Measurements from ENCODE around the gene SMAD7.

SMAD7 gene

DNA sequence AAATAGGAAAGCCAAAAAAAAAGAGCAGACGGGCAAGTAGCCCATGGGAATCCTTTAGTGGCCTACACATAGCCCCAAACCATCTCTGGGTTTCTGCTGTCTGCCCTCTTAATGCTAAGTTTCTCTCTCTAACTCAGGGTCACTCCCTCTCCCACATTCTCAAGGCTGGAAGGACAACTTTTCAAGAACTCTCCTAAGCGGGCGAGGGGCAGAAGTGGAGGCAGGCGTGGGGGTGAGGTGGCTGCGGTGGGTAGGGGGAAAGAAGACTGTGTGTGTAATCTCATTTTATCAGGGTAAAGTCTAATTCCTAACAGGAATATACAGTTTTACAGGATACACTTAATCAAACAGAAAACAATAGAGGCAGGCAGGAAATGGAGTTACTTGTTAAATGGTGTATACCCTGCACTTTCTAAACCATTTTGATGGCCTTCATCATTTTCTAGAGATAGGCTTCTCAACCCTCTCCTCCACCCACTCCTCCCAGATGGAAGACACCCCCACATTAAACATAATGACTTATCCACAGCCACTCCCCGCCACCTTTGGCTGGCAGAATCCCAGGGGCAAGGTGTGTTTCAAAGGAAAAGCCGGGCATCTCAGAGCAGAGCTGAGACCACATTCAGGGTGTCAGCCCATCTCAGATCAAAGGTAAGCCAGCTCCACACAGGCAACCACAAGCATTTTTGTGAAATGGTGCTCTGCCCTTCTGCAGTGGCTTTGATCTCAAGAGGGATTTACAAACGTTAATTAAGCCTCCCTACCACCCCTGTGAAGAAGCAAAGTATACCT lies 6.8 kb downstream of the SMAD7 start:
- no peak for DNase-seq

GRCh38 chr18:48943333-48943732 lies 7.4 kb downstream of the SMAD7 start:
- no peak for DNase-seq

DNA sequence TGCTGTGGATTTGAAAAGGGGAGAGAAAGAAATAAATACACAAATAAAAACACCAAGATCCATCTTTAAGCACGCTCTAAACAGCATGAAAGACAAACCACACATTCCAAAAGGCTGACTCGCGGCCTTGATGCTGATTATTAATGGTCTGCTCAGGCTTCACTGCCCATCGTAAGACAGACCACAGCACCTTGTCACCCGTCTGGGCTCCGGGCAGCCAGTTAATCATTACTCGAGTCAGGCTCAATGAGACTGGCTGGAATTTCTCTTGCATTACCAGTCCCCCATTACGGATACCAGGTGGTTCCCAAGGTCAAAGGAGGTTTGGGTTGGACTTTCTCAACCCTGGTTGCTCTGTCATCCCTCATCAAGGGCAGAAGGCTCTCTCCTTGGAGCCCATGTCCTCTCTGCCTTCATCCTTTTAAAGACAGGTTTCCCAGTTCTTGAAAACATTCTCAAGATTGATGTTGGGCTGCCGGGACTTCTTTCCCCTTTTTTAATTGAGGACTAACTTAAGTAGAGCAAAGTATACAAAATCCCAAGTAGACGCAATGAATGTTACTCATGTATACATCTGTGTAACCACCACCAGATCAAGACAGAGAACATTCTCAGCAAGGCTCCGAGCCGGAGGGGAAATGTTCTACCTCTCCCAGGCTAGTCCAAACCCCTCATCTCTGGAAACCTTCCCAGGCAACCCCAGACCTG lies 8.1 kb downstream of the SMAD7 start:
- no peak for DNase-seq

DNA sequence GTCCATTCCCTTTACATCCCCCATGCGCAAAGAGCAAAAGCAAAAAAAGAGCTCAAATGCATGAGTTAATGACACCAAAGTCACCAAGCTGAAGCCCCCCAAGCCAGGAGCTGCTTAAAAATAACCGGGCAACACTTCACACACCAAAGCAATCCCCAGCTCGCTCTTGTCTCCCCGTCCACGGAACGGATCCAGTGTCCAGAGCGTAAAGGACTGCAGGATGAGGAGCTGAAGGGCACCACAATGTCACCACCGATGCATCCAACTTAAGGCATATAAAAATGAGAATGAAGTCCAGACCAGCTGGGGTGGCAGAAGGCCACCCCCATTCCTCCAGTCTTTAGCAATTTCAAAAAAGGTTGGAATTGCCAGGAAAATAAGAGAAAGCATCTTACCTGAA lies 8.7 kb downstream of the SMAD7 start:
- DNase-seq: no peak

DNA sequence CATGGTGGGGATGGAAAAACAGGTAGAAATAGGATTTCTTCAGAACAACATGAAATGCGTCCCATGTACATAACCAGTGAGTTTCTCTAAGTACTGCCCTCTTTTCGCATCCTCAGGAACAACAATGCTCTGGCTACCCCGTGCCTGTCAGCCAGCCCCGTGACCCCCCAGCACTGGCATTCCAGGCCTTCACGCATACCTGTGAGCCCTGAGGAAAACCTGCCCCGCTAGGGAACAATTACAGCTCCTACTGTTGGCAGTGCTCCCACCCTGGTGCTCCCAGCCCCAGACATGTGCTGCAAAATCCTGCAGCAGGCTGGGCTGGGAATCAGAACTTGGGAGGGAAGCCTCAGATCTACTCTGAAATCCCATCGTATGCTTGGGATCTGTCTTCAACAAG lies 9.1 kb downstream of the SMAD7 start:
- no peak for DNase-seq

GRCh38 chr18:48940854-48941611 lies 9.7 kb downstream of the SMAD7 start:
- DNase-seq: peak; percentile 73

DNA sequence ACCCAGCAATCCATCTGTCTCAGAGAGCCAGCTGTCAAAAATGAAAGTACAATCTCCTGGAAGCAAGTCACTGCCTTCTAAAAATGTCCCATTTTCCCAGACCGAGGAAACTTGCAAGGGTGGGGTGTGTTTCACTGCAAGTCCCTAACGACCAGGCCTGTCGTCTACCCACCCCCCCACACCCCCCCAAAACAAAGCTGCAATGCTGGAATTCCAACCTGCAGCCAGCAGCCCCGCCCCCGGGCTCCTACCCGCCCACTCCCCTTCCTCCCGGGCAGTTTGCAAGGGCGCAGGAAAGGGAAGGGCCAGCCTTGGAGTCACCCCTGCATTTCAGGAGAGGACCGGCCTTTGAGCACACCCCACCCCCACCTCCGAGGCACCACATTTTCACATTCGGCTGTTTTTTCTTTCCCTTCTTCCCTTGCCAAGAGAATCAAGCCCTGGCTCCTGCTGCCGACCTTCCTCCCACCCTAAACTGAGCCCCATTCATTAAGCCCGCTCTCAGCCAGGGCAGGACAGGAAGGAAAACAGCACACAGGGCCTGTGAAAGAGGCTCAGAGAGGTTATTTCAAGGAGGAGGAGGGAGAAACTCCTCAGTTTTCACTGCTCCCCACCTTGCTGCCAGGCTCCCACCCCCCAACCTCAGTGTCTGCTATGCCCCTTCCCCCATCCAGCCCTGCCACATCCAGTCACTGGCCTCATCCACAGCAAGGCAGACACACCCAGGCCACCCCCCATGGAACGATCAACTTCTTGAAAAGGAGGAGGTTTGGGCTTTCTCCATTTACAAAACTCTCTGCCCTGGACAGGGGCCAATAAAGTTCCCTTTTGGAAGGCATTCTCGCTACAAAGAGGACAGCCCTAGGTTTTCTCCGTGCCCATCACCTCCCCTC lies 11.3 kb downstream of the SMAD7 start:
- DNase-seq: no peak

GRCh38 chr18:48938827-48939204 lies 11.9 kb downstream of the SMAD7 start:
- DNase-seq: no peak

DNA sequence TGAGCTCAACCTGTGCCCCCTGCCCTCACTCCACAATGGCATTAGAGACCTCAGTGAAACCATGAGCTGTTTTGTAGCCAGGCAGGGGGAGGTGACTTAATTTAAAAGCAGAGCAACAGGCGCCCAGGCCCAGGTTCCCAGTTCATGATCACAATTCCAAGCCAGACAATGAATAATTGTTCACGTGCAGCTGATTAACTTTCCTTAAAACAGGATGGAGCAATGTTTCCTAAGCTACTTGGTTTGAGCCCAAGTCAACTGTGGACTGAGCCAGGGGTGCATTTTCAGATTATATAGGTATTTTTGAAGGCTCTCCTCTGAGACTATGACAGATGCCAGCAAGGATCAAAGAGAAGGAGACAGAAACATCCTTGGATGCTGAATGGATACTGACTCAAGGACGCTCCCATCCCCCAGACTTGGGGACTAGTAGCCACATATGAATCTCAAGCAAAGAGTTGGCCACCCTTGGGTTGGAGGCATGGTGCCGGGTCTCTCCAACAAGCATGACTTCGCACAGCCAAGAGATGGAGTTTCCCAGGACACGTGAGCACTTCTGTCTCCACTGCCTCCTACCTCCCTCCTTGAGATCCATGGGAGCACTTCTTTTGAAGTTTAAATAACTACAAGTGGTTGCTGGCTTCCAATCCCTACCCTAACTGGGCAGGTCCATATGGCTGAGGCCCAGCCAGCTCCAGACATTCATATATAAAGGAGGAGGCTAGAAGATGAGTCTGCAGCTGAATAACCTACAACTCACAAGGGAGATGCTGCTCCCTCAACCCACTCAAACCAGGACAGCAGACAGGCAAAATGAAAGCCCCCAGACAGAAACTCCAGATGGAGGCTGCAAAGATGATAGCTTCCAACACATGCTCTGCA lies 12.7 kb downstream of the SMAD7 start:
- DNase-seq: no peak

GRCh38 chr18:48935433-48935774 lies 15.4 kb downstream of the SMAD7 start:
- DNase-seq: no peak

DNA sequence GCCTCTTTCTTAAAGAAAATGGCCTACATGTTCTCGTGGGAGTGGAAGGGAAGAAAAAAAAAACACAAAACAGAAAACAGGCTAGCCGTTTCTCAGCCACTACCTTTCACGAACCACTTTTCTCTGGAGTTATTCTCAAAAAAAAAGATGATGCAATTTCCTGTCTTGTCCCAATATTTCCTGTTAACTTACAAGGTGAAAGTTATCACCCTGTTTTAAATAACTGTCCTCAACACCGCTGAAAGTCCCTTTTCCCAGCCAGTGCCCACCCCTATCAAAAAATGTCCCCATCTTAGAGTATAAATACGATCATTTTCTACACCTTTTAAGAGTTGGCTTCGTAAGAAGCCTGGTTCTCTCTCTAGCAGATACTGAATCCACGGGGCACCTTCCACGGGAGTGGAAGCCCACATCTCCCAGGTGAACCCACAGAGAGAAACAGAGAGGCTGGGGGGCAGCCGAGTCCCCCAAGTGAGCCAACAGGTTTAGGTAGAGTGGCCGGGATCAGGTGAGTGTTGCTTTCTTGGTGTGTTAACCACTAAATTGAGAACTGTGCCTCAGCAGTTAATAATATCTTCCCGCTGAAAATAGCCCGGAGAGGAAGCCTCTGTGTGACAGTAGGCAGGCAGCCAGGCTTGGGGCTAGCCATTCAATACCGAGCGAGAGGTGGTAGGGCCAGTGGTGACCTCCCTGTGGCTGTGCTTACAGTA lies 15.9 kb downstream of the SMAD7 start:
- no peak for DNase-seq

DNA sequence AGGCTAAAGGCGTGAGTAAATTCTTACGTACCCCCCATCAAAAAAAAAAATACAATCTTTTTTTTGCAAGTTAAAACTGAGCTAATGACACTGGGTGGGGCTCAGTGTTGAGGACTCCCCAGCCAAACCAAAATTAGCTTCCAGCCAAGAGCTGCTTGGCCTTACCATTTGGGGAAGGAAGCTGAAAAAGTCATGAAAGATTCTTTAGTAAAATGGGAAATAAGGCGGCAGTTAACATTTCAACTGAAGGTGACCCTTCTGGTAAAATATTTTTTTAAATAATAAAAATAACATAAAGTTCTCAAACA lies 16.4 kb downstream of the SMAD7 start:
- DNase-seq: no peak

- DNase-seq: no peak
Measured at GRCh38 chr18:48933578-48934414, 17.0 kb downstream of the SMAD7 start.

- DNase-seq: no peak
Measured at GRCh38 chr18:48932822-48933510, 17.8 kb downstream of the SMAD7 start.

GRCh38 chr18:48932462-48932818 lies 18.3 kb downstream of the SMAD7 start:
- DNase-seq: no peak

DNA sequence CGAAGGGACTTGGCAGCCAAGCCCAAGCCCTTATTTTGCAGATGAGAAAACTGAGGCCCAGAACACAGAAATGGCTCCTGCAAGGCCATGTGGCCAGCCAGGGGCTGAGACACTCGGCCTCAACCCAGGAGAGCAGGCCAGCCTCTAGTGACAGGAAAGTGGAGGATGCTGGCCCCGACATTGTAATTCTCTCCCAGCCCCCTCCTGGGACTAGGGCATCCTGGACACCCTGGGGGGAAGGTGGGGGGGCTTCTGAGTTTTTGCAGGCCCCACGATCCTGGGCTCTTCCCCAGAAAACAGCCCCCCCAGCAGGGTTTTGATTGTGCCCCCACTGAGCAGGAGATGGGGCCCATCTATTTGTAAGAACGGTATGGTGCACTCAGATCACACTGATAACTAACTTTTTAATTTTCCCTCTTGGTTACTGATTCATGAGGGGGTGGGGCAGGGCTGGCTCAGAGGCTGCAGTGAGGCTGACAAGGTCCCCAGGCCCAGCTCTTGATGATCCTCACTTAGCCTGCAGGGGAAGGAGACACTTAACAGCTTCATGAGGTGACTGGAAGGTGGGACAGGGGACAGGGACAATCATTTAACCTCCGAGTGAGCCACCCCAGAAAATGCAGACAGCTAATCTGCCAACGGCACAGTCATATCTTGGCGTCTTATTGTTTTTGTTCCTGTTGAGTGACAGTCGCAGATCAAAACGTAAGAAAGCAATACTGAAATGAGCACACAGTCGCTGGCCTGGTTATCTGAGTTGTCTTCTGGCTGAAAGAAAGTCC lies 18.9 kb downstream of the SMAD7 start:
- peak; percentile 64 for DNase-seq

- no peak for DNase-seq
Measured at GRCh38 chr18:48930926-48931325, 19.8 kb downstream of the SMAD7 start.

- DNase-seq: no peak
Measured at GRCh38 chr18:48929941-48930713, 20.6 kb downstream of the SMAD7 start.

All from activated naive CD4-positive, alpha-beta T cell treated with Interleukin-2 at 50 U/mL for 16 hours (primary cell).